PFSK-1 (cell line): ENCODE measurements around the gene CAMTA1.

ENCODE experiments used
- FOXP2 ChIP-seq: optimal IDR thresholded peaks from 2 replicates; pipeline ENCODE3; 2011; ENCODE audit warnings: borderline replicate concordance, control low read depth, inconsistent platforms; ENCODE audit not compliant: insufficient read depth; ENCODE audit errors: extremely low read length, extremely low read depth
- POLR2AphosphoS5 ChIP-seq: IDR thresholded peaks from 2 replicates; pipeline ENCODE4 v1.6.1; 2012; ENCODE audit warnings: low read depth, mild to moderate bottlenecking, control low read depth, low read length, moderate library complexity
- SIN3A ChIP-seq: IDR thresholded peaks from 2 replicates; pipeline ENCODE4 v1.6.1; 2012; ENCODE audit warnings: mild to moderate bottlenecking, low read length, moderate library complexity, borderline replicate concordance; ENCODE audit not compliant: insufficient read depth
- TAF1 ChIP-seq: IDR thresholded peaks from 2 replicates; pipeline ENCODE4 v1.6.1; 2012; ENCODE audit warnings: low read length, control low read depth, borderline replicate concordance; ENCODE audit not compliant: insufficient read depth
- TF ChIP-seq, protein P1 (sequence below), 2 experiments: IDR thresholded peaks; 2 replicates each; pipeline versions ENCODE4 v1.6.1 to v1.8.0; 2011 to 2012; ENCODE audit warnings: low read depth in 2 of 2, low read length in 2 of 2, control low read depth in 1 of 2, inconsistent platforms in 1 of 2, mild to moderate bottlenecking in 1 of 2, moderate library complexity in 1 of 2; ENCODE audit not compliant: insufficient read depth in 1 of 2

The CAMTA1 gene

DNA sequence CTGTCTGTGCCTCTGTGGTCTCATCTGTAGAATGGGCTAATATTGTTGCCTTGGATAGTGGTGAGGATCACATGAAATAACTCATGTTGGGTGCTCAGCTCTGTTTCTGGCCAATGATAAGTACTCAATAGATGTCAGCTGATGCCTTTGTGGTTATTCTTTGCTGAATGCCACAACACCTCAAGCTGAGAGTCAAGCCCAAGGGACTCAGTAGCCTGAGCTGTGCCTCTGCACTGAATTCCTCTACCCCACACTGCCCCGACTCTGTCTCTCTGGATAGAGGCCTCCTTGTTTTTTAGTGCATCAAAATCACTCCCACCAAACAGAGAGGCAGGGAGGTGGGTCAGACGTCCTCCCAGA lies 789.8 kb downstream of the CAMTA1 start:
- TF ChIP-seq FOXP2 (no peak), SIN3A (no peak), POLR2AphosphoS5 (no peak), TAF1 (no peak)
- TF ChIP-seq, protein P1, sequence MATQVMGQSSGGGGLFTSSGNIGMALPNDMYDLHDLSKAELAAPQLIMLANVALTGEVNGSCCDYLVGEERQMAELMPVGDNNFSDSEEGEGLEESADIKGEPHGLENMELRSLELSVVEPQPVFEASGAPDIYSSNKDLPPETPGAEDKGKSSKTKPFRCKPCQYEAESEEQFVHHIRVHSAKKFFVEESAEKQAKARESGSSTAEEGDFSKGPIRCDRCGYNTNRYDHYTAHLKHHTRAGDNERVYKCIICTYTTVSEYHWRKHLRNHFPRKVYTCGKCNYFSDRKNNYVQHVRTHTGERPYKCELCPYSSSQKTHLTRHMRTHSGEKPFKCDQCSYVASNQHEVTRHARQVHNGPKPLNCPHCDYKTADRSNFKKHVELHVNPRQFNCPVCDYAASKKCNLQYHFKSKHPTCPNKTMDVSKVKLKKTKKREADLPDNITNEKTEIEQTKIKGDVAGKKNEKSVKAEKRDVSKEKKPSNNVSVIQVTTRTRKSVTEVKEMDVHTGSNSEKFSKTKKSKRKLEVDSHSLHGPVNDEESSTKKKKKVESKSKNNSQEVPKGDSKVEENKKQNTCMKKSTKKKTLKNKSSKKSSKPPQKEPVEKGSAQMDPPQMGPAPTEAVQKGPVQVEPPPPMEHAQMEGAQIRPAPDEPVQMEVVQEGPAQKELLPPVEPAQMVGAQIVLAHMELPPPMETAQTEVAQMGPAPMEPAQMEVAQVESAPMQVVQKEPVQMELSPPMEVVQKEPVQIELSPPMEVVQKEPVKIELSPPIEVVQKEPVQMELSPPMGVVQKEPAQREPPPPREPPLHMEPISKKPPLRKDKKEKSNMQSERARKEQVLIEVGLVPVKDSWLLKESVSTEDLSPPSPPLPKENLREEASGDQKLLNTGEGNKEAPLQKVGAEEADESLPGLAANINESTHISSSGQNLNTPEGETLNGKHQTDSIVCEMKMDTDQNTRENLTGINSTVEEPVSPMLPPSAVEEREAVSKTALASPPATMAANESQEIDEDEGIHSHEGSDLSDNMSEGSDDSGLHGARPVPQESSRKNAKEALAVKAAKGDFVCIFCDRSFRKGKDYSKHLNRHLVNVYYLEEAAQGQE (IDR thresholded peaks at IDR 0.05; ENCODE audit: insufficient read depth in 1 of 2, low read depth in 2 of 2, low read length in 2 of 2) = no peak

DNA sequence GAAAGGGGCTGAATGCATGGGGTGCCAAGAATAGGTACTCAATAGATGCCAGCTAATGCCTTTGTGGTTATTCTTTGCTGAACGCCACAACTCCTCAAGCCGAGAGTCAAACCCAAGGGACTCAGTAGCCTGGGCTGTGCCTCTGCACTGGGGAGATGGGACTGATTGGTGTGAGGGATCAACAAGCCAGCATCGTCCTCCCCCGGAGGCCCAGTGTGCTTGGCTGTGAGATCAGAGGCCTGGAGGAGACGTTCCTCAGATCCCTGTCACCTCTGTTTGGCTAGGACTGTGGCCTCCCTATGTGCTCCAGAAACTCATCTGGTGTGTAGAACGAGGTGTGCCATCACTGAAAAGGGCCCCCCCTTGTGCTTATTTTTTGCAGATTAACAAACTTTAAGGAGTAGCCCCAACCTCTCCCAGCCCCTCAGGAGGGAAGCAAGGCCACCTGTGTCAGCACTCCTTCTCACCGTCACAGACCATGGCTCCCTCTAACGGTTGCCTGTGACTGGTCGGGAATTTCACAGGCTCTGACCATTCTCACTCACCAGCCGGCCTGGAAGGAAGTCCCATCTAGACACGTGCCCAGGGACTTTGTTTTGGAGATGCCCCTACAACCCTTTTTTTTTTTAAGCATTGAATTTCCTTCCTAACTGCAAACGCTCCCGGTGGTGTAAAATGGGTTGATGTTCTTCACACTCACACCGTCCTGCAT lies 791.8 kb downstream of the CAMTA1 start:
- TF ChIP-seq, protein P1 (IDR thresholded peaks at IDR 0.05; ENCODE audit: insufficient read depth in 1 of 2, low read depth in 2 of 2, low read length in 2 of 2) = no peak
- TF ChIP-seq TAF1 (no peak), SIN3A (no peak), POLR2AphosphoS5 (no peak), FOXP2 (no peak)

DNA sequence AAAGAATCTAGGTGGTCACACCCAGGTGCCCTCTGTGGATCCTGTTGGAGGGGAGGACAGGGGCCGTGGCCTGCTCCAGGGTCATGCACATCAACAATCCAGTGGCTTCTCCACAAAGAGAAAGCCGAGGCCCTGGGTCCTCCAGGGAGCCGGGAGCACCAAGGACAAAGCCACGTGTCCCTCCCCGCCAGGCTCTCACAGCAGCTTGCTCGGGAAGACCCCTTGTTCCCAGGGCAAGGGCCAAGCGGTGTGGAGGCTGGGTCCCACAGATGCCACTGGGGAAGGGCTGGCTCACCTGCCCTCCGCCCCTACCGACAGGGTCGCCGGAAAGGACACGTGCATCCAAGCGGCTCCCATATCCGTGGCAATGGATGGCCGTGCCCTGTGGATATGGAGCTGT lies 793.0 kb downstream of the CAMTA1 start:
- TF ChIP-seq FOXP2 = no peak
- no peak for TF ChIP-seq TAF1
- TF ChIP-seq SIN3A = no peak
- TF ChIP-seq, protein P1 (IDR thresholded peaks at IDR 0.05; ENCODE audit: insufficient read depth in 1 of 2, low read depth in 2 of 2, low read length in 2 of 2) = no peak
- no peak for TF ChIP-seq POLR2AphosphoS5

DNA sequence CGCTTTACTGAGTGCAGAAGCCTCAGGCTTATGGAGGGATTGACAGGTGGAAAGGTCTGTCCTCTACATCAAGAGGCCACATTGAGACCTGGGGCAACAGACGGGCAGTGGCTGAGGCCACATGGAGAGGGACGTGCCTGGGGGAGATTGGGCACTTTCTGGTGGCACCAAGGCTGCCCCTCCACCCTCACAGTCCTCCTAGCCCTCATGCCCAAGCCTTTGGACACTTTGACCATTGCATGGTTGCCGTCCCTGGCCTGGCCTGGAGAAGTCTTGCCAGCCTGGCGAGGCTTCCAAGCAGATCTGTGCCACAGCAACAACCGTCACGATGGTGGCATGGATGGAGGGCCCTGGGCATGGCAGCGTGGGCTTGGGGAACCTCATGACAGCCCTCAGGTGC lies 793.8 kb downstream of the CAMTA1 start:
- TF ChIP-seq FOXP2 (no peak), SIN3A (no peak), TAF1 (no peak), POLR2AphosphoS5 (no peak)
- TF ChIP-seq, protein P1 (IDR thresholded peaks at IDR 0.05; ENCODE audit: insufficient read depth in 1 of 2, low read depth in 2 of 2, low read length in 2 of 2) = no peak
